ENCODE measurements around the gene BICRA.

DNA sequence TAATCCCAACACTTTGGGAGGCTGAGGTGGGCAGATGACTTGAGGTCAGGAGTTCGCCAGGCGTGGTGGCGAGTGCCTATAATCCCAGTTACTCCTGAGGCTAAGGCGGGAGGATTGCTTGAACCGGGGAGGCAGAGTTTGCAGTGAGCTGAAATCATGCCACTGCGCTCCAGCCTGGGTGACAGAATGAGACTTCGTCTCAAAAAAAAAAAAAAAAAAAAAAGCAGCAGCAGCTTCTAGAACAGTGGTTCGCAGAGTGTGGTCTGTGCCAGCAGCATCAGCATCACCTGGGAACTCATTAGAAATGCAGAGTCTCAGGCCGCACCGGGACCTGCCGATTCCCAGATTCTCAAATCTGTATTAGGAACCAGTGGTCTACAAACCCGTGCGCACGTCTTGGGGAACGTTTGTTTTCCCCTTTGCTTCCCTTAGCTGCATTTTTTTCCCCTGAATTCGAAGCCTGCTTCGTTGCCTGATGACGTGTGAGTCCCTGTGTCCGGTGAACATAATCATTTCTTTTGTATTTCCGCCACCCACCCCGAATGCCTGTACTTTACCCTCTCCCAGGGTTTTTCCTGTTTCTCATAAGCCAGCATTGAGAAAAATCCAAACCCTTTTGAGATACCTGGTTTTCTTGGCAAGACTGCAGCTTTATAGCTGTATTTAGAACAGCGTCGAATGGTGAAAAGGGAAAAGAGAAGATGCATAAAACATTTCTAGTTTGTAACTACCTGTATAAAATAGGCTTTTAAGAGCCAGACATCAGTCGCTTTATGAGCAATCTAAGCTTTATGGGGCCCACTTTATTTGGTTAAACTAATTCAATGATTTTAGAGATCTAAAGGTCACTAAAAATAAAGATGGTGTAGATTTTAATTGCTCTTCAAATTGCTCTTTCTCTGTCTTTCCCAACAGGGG is 49.8 kb downstream of the BICRA start:
- TF ChIP-seq, protein P1, sequence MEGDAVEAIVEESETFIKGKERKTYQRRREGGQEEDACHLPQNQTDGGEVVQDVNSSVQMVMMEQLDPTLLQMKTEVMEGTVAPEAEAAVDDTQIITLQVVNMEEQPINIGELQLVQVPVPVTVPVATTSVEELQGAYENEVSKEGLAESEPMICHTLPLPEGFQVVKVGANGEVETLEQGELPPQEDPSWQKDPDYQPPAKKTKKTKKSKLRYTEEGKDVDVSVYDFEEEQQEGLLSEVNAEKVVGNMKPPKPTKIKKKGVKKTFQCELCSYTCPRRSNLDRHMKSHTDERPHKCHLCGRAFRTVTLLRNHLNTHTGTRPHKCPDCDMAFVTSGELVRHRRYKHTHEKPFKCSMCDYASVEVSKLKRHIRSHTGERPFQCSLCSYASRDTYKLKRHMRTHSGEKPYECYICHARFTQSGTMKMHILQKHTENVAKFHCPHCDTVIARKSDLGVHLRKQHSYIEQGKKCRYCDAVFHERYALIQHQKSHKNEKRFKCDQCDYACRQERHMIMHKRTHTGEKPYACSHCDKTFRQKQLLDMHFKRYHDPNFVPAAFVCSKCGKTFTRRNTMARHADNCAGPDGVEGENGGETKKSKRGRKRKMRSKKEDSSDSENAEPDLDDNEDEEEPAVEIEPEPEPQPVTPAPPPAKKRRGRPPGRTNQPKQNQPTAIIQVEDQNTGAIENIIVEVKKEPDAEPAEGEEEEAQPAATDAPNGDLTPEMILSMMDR (IDR thresholded peaks at IDR 0.05; ENCODE audit: borderline replicate concordance, extremely low read depth, low read length, poor library complexity, severe bottlenecking): no peak
- TF ChIP-seq EZH2 (IDR thresholded peaks at IDR 0.05; ENCODE audit: borderline replicate concordance, low read depth, low read length, severe bottlenecking): no peak

Data from DND-41 (cell line).